NOMO-1 treated with DMSO at 0.1 percent for 48 hours (cell line): ENCODE data around the gene ITPR1.
"Not testable (repeated sequence)": the region's sequence is repeated elsewhere in the genome, so short reads cannot be mapped to it uniquely, and the experiment has no call there.

Experiments
- DNase-seq: peaks from one replicate; lab custom pipeline; 2025; ENCODE audit not compliant: unreplicated experiment; lab: John Stamatoyannopoulos, UW

The ITPR1 gene

DNA sequence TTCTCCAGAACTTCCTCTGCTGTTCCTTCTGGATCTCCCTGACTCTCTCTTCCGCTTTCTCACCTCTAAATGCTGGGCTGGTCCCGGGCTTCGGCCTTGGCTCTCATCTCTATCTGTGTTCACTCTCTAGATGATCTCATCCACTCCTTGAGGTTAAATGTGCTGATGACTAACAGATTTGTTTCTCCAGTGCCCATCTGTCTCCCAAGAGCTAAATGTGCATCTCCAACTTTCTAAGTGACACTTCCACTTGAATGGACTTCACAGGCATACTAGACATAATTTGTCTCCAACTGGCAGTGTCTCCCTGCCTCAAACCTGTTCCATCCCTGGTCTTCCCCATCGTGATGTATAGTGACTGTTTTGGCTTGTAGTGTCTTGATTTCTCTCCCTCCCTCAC, 95.3 kb downstream of the ITPR1 start:
- DNase-seq = no peak

DNA sequence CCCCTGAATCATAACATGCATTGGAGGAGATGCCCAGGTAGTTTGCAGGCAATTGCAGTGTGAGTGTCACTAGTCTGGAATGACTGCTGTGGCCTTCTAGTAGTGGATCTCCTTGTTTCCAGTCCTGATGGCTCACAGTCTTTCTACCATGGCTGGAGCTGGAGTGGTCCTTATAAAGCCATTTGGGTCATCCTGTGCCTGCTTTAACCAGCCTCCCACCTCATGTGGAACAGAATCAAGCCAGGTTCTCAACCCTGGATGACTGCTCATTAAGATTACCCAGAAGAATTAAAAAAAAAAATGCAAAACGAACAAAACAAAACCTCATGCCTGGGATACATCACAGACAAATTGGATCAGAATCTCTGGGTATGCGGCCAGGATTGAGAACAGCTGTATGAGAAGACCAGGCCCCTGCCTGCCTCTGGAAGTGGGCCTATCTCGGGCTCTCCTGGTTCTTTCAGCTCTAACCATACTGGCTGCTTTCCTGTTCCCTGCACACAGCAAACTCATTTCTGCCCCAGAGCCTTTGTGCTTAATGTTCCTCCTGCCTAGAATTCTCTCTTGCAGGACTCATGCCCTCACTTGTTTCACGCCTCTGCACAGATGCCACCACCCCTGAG, 96.4 kb downstream of the ITPR1 start:
- no peak for DNase-seq

DNA sequence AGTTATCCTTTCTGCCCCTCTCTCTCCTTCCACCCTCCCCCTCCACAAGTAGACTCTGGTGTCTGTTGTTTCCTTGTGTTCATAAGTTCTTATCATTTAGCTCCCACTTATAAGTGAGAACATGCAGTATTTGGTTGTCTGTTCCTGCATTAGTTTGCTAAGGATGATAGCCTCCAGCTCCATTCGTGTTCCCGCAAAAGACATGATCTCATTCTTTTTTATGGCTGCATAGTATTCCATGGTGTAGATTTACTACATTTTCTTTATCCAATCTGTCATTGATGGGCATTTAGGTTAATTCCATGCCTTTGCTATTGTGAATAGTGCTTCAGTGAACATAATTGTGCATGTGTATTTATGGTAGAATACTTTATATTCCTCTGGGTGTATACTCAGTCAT, 97.7 kb downstream of the ITPR1 start:
- not testable (repeated sequence) for DNase-seq

DNA sequence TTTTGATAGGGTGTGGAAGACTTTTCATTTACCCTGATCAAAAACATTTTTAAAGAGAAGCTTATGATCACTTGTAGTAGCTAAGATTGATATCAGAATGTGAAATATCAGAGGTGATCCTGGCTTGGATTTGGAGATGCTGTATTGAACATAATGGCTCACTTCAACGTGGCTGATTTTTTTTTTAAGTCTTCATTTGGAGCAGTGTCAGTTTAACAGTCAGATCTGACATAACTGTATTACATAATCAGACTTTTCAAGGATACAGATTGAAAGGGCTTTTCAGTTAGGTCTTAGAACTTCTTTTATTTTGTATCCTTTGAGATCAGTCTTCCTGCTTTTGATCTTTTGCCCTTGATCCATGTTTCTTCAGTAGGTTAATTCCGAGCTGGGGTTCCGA, 98.5 kb downstream of the ITPR1 start:
- peak; percentile 9 for DNase-seq

DNA sequence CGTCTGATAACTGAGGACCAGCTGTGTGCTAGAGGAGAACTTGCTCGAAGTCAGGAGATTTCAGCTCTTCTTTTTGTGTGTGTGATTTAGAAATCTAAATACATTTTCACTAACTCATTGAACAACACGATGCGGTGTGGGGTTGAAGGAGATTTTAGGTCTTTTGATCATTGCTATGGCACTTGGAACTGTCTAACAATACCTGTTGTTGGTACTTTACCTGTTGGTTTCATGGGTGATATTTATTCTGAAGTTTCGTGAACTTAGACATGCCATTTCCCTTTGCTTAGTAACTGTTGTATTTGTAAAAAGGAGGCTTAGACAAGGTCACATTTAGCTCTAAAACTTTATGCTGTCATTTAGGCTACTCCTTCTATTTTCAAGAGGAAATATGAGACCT, 99.9 kb downstream of the ITPR1 start:
- no peak for DNase-seq

DNA sequence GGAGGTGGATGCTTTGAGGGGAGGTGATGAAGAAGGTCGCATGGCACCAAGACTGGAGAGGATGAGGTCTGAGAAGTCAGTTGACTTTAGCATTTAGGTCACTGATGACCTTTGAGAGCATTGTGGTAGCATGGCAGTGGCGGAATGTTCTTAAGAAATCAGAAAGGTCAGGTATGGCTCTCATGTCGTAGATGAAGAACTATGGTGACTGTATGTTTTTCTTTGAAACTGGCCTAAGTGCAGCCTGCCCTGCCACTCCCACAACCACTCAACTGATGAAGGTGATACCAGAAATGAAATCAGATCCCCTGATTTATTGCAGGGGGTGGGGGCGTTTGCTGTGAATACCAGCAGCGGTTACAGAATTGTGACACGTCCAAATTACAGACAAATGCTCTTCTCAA, 102.6 kb downstream of the ITPR1 start:
- no peak for DNase-seq

DNA sequence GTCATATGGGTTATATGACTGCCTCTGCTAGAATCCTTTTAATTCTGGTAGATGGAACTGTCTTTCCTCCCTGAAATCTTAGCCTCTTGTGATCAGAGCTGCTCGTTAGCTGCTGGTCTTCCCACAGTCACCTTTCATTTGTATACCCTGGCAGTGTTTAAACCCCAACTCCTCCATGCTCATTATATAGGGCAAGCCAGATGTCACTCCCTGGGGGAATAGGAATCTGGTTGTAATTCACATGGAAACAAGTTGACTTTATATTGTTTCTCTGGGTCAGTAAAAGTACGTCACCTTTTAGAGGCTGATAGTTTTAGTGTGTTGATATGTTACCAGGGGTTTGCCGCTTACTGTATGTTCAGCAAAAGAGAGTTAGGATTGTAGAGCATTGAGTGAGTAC, 103.5 kb downstream of the ITPR1 start:
- DNase-seq = no peak

DNA sequence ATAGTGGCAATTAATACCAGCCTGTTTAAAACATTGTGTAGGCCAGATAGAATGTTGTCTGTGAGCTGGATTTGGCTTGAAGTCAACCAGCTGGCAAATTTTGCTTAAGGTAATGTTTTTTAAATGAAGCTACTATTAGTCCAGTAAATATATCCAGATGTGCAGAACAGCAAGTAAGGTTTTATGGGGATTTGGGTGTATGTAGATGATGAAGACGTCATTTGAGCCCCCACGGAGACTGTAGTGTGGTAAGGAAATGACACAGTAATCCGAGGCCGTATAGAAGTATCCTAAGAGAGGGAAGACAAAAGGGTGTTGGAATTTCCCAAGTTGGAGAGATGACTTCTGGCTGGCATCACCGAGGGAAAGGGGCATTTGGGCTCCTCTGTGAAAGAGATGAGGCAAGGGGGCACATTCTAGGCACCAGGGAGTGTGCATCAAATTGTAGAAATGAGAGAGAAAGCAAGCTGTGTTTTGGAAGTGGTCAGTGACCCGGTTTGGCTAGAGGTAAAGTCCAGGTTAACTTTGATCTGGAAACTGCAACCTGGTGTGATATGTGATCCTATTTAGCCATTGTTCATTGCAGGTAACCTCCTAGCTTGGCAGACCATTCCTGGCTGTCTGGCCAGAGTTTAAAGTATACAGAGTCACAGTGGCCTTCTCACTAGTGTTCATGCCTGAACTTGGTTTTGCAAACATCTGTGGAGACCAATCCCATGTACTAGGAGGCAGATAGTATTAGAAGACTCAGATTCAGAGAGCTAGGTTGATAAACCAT, 104.2 kb downstream of the ITPR1 start:
- DNase-seq = no peak

DNA sequence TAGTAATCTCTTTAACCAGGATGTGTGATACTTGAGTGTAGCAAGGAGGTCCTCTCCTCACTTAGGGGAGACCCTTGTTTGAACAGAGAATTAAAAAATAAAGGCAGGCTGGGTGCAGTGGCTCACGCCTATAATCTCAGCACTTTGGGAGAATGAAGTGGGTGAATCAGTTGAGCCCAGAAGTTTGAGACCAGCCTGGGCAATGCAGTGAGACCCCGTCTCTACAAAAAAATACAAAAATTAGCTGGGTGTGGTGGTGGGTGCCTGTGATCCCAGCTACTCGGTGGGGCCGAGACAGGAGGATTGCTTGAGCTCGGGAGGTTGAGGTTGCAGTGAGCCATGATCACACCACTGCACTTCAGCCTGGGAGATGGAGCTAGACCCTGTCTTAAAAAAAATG, 105.1 kb downstream of the ITPR1 start:
- DNase-seq = not testable (repeated sequence)

DNA sequence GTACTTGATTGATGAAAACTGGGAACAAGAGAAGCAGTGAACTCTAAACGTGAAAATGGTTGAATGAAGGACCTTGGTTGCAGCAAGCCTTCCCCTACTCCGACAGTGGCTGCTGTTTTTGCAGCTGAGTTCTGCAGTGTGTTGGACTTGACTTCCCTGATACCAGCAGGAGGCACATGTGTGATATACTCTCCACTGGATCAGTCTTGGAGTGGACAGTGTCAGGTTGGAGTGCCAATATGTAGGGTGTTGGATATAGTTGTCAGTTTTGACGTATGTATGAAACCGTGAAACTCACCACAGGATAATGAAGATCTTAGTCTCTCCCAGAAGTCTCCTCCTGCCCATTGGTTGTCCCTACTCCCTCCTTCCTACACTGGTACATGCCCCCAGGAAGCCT, 106.5 kb downstream of the ITPR1 start:
- no peak for DNase-seq

DNA sequence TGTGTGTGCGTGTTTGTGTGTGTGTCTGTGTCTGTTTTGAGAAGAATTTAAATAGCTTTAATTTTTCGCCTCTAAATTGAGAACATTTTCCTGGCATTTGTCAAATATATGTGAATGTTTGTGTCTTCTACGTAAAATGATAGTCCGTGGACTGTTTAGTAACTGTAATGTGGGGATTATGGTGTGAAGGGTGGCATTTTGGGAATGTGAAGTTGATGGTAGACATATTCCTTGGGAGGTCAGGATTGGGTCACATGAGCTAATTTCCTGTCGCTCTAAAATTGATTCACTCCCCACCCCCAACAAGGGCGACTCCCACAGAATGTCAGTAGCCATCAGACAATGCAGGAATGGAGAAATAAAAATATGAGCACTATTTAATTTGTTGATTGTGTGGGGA, 107.3 kb downstream of the ITPR1 start:
- no peak for DNase-seq

DNA sequence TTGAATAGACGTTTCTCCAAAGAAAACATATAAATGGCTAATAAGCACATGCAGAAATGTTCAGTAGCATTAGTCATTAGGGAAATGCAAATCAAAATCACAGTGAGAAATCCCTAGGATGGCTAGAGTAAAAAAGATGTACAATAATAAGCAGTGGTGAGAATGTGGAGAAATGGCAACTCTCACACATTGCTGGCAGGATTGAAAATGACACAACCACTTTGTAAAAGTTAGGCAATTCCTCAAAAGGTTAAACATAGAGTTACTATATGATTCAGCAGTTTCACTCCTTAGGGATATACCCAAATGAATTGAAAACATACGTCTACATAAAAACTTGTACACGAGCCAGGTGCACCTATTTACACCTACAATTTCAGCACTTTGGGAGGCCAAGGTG, 108.7 kb downstream of the ITPR1 start:
- DNase-seq = peak; percentile 26

DNA sequence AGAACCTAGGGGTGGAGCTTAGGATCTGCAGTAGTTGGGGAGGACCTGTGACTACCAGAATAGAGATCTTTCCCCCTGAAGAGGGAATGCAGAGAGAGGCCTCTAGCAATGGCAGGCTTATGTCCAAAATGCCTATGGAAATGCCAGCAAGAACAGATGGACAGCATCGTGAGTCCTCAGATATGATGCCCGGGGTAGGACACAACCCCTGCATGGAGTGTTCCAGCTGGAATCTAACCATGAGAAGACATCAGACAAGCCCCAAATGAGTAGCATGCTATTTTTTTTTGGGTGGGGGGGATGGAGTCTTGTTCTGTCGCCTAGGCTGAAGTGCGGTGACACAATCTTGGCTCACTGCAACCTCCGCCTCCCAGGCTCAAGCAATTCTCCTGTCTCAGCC, 111.5 kb downstream of the ITPR1 start:
- no peak for DNase-seq

DNA sequence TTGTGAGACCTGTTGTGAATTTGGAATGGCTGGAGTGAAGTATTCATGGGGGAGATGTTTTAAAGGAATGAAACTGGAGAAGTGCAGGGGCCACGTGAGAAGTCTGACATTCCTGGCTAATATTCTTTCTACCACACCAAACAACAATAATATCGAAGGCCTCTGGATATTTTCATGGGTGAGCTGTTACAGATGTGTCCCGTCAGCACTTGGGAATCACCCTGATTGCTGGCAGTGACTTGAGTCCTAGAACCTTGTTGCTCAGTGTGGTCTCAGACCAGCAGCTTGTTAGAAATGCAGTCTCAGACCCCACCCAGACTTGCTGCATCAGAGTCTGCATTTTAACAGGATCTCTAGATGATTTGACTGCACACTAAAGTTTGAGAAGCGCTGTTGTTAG, 113.8 kb downstream of the ITPR1 start:
- no peak for DNase-seq

DNA sequence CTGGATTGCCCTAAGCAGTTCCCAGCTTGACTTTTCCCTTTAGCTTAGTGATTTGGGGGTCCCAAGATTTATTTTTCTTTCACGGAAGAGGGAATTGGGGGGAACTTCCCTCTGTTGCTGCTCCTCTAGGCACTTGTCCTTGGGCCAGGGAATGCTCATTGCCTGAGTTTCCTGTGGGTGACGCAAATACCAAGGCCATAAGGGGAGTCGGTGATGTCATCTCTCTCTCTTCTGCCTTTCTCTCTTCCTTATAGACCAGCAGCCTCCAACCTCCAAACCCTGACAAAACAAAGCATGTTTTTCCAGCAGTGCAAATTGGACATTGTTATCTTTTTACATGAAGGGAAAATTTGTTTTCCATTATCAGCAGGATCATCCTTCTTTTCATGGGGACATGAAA, 120.2 kb downstream of the ITPR1 start:
- no peak for DNase-seq

DNA sequence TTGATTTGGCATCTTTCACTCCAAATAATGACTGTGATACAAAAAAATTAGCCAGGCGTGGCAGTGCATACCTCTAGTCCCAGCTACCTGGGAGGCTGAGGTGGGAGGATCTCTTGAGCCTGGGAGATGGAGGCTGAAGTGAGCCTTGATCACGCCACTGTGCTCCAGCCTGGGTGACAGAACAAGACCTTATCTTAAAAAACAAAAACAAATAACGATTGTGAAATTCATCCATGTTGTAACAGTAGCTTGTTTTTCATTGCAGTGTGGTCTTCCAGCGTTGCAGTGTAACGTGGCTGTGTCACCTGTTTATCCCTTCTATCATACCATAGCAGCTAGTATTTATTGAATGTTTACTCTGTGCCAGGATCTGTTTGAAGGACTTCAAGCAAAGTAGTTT, 120.9 kb downstream of the ITPR1 start:
- DNase-seq = no peak

DNA sequence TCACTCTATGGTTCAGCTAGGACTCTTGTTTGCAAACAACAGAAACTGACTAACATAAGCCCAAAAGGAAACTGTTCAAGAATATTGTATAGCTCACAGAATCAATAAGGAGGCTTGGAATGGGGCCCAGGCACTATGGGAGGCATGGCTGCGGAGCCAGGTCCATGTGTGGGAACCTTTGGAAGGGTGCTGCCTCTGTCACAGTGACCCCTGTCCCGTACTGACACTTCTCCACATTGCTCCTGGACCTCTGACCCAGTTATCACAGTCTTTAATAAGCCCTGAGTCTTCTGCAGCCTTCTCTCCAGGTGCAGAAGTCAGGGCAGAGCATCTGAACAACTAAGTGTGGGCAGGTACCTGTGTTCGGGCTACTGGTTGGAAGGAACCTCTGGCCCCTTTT, 121.8 kb downstream of the ITPR1 start:
- DNase-seq = no peak

DNA sequence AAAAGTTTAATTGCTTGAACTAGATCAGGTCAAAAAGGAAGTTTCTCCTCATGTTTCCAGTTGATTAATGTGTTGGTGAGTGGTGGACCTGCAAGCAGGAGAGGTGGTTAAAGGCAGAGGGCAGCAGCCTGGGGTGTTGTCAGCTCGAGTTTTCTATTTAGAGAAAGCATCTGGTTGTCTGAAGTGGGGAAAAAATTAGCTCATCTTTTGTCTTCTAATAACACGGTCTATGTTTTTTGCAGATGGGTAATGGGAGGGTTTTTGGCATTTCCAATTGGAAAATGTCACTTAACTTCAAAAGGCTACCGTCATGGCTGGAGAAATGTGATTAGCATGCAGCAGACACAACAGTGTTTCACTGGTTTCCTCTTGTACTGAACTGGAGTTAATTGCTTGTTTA, 122.6 kb downstream of the ITPR1 start:
- DNase-seq = no peak

DNA sequence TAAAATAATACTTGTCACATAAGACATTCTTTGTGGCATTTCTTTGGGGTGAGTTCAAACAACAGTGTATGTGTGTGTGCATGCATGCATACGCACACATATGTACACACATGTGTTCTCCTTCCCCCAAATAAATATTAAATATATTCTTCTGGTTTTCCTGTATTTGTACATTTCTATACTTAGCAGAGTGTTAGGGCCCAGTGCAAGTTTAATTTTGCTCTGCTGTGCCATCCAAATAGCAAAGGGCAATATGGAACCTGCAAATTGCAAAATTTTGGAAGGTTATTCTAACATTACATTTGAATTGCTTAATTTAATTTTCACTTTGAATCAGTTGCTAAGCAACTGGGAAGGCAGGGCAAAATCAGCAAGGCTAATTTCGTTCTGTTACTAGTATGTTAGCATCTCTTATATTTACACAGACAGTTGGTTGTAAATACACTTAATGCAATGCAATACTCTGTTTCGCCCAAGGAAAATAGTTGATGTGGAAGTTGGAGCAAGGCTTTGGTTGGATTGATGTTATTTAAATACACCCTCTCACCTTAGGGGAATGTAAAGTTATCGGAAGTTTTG, 130.4 kb downstream of the ITPR1 start:
- no peak for DNase-seq

DNA sequence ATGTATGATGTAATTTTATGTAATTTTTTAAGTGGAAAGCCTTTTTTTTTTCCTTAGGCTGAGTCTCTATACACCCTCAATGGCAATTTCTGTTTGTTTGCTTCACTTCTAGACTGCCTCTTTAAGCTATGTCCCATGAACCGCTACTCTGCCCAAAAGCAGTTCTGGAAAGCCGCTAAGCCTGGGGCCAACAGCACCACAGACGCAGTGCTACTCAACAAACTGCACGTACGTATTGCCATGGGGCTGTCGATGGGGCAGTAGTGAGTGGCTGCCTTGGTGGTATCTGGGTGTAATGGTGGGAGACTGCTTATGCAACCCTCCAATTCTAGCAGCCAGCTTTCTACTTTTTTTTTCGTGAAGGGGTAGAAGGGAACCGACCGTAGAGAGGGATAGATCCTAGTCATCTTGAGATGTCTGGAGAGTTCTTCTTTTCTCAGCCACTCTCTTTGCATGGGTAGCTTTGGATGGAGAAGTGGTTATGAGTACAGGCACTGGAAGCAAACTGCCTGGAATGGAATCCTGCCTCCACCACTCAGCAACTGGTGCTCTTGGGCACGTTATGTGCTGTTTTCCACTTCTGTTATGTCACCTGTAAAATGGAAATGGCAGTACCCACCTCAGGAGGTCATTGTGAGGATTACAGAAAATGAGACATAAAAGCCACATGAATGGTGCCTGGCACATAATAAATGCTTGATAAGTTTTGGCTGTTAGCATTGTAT, 134.7 kb downstream of the ITPR1 start:
- no peak for DNase-seq

DNA sequence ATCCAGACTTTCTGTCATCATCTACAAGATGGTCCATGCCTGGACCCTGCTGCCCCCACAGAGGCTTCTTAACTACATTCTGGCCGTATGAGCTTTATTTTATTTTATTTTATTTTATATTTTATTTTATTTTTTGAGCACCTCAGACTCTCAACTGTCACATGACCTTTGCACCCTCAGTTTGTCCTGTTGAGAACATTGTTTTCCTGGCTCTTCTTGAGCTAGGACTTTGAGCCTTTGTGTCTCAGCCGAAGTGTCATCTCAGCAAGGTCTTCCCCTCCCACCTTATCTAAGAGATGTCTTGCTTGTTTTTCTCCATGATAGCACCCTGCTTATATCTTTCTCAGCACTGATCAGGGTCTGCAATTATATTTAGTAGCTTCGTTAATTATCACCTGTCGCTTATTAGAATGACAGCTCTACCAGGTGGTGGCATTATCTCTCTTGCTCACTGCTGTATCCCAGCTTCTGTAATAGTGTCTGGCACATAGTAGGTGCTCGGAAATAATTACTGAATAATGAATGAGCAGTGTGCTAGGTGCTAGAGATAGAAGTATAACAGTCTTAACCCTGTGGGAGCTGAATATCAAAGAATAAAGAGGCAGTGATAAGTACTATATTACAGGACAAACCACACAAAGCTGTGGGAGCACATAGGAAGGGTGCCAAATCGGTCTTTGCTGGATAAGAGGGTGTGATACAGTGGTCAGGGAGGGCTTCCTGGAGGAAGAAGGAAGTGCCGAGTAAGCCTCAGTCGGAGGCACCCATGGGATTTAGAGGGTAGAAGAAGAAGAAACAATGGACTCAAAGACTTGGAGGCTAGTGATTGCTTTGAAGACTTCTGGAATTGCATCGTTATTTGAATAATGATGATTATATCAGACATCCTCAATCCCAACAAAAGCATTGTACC, 136.2 kb downstream of the ITPR1 start:
- no peak for DNase-seq
